Measurements from ENCODE around the gene ACYP1.

Gene ACYP1

GRCh38 chr14:75009176-75009575 lies 54.6 kb downstream of the ACYP1 start:
- Histone ChIP-seq H4K20me1 (ENCODE audit: insufficient read depth, low read length, poor library complexity, severe bottlenecking) (no peaks in the 10 kb centered on the region), H3K4me1 (ENCODE audit: insufficient read depth, low read length, poor library complexity, severe bottlenecking) (peaks cover 2% of the 10 kb centered on the region), H3K4me2 (ENCODE audit: low read depth, low read length, poor library complexity, severe bottlenecking) (no peak overlapping the region), H3K79me2 (ENCODE audit: insufficient read depth, low read length) (peaks cover 13% of the 10 kb centered on the region; the same call in 1 of the 2 replicates), H3K4me3 (ENCODE audit: low read length, poor library complexity, severe bottlenecking) (no peak overlapping the region), H3K36me3 (ENCODE audit: insufficient read depth, low read length) (peaks cover 52% of the 10 kb centered on the region; the same call in 1 of the 2 replicates), H3F3A (ENCODE audit: low read depth) (no peaks in the 10 kb centered on the region), H3K9ac (ENCODE audit: low read depth, low read length, poor library complexity, severe bottlenecking) (no peak overlapping the region), H2AFZ (ENCODE audit: low read length) (no peak overlapping the region), H3K27me3 (ENCODE audit: insufficient read depth, low read length, poor library complexity, severe bottlenecking) (no peaks in the 10 kb centered on the region), H3K9me2 (replicated peaks; ENCODE audit: low read depth, low read length) (no peaks in the 10 kb centered on the region), H3K9me3 (ENCODE audit: insufficient read depth, low read depth, low read length) (no peaks in the 10 kb centered on the region)
- TF ChIP-seq CTCF (conservative IDR thresholded peaks at IDR 0.05; ENCODE audit: low read length) = no peak
- no peak for TF ChIP-seq EZH2phosphoT487 (IDR thresholded peaks at IDR 0.05; ENCODE audit: borderline replicate concordance)

GRCh38 chr14:75005357-75005756 lies 58.5 kb downstream of the ACYP1 start:
- TF ChIP-seq EZH2phosphoT487 (IDR thresholded peaks at IDR 0.05; ENCODE audit: borderline replicate concordance) (no peak), CTCF (conservative IDR thresholded peaks at IDR 0.05; ENCODE audit: low read length) (no peak)
- H3K79me2 ChIP-seq (ENCODE audit: insufficient read depth, low read length) = peaks cover 27% of the 10 kb centered on the region
- no peak overlapping the region for H3K9ac ChIP-seq (ENCODE audit: low read depth, low read length, poor library complexity, severe bottlenecking)
- no peak overlapping the region for H2AFZ ChIP-seq (ENCODE audit: low read length)
- no peaks in the 10 kb centered on the region for H3K9me3 ChIP-seq (ENCODE audit: insufficient read depth, low read depth, low read length)
- H3K9me2 ChIP-seq (replicated peaks; ENCODE audit: low read depth, low read length) = no peaks in the 10 kb centered on the region
- H4K20me1 ChIP-seq (ENCODE audit: insufficient read depth, low read length, poor library complexity, severe bottlenecking) = peaks cover 7% of the 10 kb centered on the region
- H3F3A ChIP-seq (ENCODE audit: low read depth) = no peaks in the 10 kb centered on the region
- H3K36me3 ChIP-seq (ENCODE audit: insufficient read depth, low read length) = peaks cover 40% of the 10 kb centered on the region; the same call in 1 of the 2 replicates
- peak overlapping the region; percentile 41 for H3K4me2 ChIP-seq (ENCODE audit: low read depth, low read length, poor library complexity, severe bottlenecking)
- peaks cover 19% of the 10 kb centered on the region for H3K4me1 ChIP-seq (ENCODE audit: insufficient read depth, low read length, poor library complexity, severe bottlenecking)
- no peaks in the 10 kb centered on the region for H3K27me3 ChIP-seq (ENCODE audit: insufficient read depth, low read length, poor library complexity, severe bottlenecking)
- no peak overlapping the region for H3K4me3 ChIP-seq (ENCODE audit: low read length, poor library complexity, severe bottlenecking)

- Histone ChIP-seq H3K27me3 (ENCODE audit: insufficient read depth, low read length, poor library complexity, severe bottlenecking) (no peaks in the 10 kb centered on the region), H3K79me2 (ENCODE audit: insufficient read depth, low read length) (peaks cover 27% of the 10 kb centered on the region), H3F3A (ENCODE audit: low read depth) (no peaks in the 10 kb centered on the region), H3K9ac (ENCODE audit: low read depth, low read length, poor library complexity, severe bottlenecking) (peak overlapping the region; percentile 89), H3K9me2 (replicated peaks; ENCODE audit: low read depth, low read length) (no peaks in the 10 kb centered on the region), H3K4me3 (ENCODE audit: low read length, poor library complexity, severe bottlenecking) (peak overlapping the region; percentile 95), H3K4me1 (ENCODE audit: insufficient read depth, low read length, poor library complexity, severe bottlenecking) (peaks cover 19% of the 10 kb centered on the region), H4K20me1 (ENCODE audit: insufficient read depth, low read length, poor library complexity, severe bottlenecking) (peaks cover 7% of the 10 kb centered on the region), H2AFZ (ENCODE audit: low read length) (peak overlapping the region; percentile 88), H3K36me3 (ENCODE audit: insufficient read depth, low read length) (peaks cover 21% of the 10 kb centered on the region; the same call in 1 of the 2 replicates), H3K9me3 (ENCODE audit: insufficient read depth, low read depth, low read length) (no peaks in the 10 kb centered on the region), H3K4me2 (ENCODE audit: low read depth, low read length, poor library complexity, severe bottlenecking) (peak overlapping the region; percentile 94)
- TF ChIP-seq CTCF (conservative IDR thresholded peaks at IDR 0.05; ENCODE audit: low read length) (no peak), EZH2phosphoT487 (IDR thresholded peaks at IDR 0.05; ENCODE audit: borderline replicate concordance) (no peak)
Observed at GRCh38 chr14:75003250-75004027, 60.4 kb downstream of the ACYP1 start.

Measured in Loucy (cell line).